GM19023 (cell line): ENCODE results near the gene CDC7.
"Not testable (repeated sequence)": the region's sequence is repeated elsewhere in the genome, so short reads cannot be mapped to it uniquely, and the experiment has no call there.

Source experiments
- ATAC-seq: cut with Tn5 transposase; IDR thresholded peaks from one replicate; pipeline ENCODE4 v1.9.1; 2021; ENCODE audit warnings: mild to moderate bottlenecking, moderate library complexity; ENCODE audit not compliant: unreplicated experiment

The CDC7 gene

GRCh38 chr1:91507328-91507727 lies 6.7 kb downstream of the CDC7 start:
- no peak for ATAC-seq

- no peak for ATAC-seq
Observed at GRCh38 chr1:91510754-91511153, 10.1 kb downstream of the CDC7 start.

- ATAC-seq, result no peak
Observed at GRCh38 chr1:91511386-91511785, 10.7 kb downstream of the CDC7 start.

- ATAC-seq, result no peak
Observed at GRCh38 chr1:91513160-91513559, 12.5 kb downstream of the CDC7 start.

- no peak for ATAC-seq
Observed at GRCh38 chr1:91513706-91514105, 13.1 kb downstream of the CDC7 start.

- no peak for ATAC-seq
Observed at GRCh38 chr1:91515994-91516393, 15.3 kb downstream of the CDC7 start.

GRCh38 chr1:91516605-91517004 lies 16.0 kb downstream of the CDC7 start:
- not testable (repeated sequence) for ATAC-seq

GRCh38 chr1:91519167-91519566 lies 18.5 kb downstream of the CDC7 start:
- ATAC-seq, result not testable (repeated sequence)

GRCh38 chr1:91520942-91521507 lies 20.4 kb downstream of the CDC7 start:
- no peak for ATAC-seq

- ATAC-seq, result peak; percentile 96
Observed at GRCh38 chr1:91523482-91523881, 22.8 kb downstream of the CDC7 start.

- no peak for ATAC-seq
Observed at GRCh38 chr1:91526496-91526895, 25.8 kb downstream of the CDC7 start.

- ATAC-seq, result no peak
Observed at GRCh38 chr1:91527266-91527765, 26.7 kb downstream of the CDC7 start.

GRCh38 chr1:91527781-91528180 lies 27.1 kb downstream of the CDC7 start:
- ATAC-seq, result no peak

GRCh38 chr1:91529856-91530255 lies 29.2 kb downstream of the CDC7 start:
- ATAC-seq, result no peak

GRCh38 chr1:91533361-91534024 lies 32.8 kb downstream of the CDC7 start:
- no peak for ATAC-seq

GRCh38 chr1:91535441-91535840 lies 34.8 kb downstream of the CDC7 start:
- ATAC-seq, result no peak

- no peak for ATAC-seq
Observed at GRCh38 chr1:91537281-91537986, 36.8 kb downstream of the CDC7 start.

- no peak for ATAC-seq
Observed at GRCh38 chr1:91537987-91538304, 37.3 kb downstream of the CDC7 start.

GRCh38 chr1:91540910-91541309 lies 40.3 kb downstream of the CDC7 start:
- no peak for ATAC-seq

- no peak for ATAC-seq
Observed at GRCh38 chr1:91541918-91542533, 41.4 kb downstream of the CDC7 start.

- no peak for ATAC-seq
Observed at GRCh38 chr1:91545506-91546300, 45.1 kb downstream of the CDC7 start.
